COR-L47 (cell line): Measurements from ENCODE around the gene IL18BP.

Experiments used
- DNase-seq: peaks from one replicate; lab custom pipeline; 2025; lab: John Stamatoyannopoulos, UW

IL18BP gene

DNA sequence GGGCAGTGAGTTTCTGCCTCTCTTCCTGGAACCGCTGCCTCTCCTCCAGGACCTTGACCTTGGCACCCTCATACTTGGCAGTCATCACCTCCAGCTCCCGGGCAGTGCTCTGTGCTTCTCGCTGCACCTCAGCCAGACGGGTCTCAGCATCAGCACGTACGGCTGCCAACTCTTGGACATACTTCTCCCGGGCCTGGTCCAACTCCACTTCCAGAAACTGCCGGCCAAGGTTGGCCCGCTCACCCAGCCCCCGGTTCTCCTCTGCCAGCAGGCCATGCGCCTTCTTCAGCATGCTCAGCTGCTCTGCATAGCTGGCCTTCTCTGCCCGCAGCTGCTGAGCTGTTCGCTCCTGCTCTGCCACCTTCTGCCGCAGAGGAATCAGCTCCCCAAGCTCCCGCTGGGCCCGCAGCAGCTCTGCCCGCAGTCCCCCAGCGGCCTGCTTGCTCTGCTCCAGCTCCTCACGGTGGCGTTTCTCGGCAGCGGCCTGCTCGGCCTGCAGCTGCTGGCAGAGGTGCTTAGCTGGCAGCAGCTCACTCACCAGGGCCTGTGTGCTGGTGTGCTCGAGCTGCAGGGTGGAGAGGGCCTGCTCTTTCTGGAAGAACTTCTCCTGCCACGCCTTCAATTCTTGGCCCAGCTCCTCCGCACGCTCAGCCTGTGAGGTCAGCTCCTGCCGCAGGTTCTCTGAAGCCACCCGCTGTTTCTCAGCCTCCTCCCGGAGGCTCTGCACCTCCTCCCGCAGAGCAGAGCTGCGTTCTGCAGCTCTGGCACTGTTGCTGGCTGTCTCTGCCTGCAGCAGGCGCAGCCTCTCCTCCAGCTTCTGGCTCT is 14.4 kb downstream of the IL18BP start:
- no peak for DNase-seq

DNA sequence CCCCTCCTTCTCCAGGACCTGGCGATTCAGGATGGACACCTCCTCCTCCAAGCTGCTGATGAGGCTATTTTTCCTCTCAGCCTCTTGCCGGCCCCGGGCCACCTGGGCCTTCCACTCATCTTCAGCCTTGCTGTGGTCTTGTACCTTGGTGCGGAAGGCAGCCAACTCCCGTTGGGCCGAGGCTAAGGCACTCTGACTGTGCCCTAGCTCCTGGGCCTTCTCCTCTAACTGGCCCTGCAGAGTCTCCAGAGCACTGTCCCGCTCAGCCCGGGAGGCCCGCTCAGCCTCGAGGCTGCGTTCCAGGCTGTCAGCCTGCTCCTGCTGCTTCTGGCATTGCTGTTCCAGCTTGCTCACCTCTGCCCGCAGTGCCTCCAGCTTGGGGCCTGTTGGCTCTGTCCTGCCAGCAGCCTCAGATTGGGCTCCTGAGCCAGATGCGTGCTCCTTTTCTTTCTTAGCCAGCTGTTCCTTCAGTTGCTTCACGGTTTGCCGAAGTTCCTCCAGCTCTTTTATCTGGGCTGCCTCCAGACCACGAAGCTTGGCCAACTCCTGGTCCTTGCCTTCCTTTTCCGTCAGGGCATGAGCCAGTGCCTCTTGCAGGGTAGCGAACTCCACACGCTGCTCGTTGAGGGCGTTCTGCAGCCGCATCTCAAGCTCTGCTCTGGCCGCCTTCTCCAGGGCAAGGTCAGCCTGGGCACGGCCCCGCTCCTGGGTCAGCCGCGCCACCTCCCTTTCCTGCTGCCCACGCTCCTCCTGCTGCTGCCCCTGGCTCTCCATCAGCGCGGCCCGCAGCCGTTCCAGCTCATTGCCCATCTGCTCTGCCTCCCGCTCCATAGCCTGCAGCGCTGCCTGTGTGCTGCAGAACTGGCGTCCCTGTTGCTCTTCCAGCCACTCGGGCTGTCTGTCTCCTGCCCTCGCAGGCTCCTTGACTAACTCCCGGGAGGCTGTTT is 15.3 kb downstream of the IL18BP start:
- no peak for DNase-seq

- no peak for DNase-seq
Observed at GRCh38 chr11:72014761-72015320, 16.1 kb downstream of the IL18BP start.

- no peak for DNase-seq
Observed at GRCh38 chr11:72015511-72016061, 16.9 kb downstream of the IL18BP start.

DNA sequence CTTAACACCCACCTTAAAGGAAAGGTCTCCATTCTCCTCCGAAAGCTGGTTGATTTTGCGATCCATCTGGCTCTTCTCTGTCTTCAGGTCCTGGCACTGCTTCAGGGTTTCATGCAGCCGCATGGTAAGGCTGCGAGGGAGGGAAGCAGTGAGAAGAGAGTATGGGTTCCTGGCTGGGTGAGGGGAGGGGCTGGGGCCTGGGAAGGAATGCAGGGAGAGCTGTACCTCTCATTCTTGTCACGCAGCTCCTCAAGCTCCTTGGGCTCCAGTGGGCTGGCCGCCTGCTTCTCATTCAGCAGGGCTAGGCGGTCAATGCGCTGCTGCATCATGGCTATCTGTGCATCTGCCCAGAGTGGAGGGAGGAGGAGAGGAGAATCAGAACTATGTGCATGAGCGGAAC is 19.5 kb downstream of the IL18BP start:
- DNase-seq = no peak

DNA sequence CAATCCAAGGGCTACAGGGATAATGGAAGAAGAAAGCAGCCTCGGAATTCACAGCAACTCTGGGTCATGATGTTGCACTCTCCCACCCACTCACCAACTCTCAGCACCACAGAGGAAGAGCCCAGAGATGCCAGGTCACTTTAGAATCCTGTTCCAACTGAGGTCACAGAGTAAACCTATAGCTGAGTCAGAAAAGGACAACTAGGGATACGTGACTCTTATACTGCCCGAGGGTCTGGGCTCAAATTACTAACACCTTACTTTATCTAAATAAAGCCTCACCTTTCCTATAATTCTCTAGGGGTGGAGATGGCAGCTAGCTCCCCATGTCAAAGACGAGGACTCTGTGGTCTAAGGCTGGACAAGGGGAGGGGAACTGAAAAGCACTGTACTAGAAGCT is 24.6 kb downstream of the IL18BP start:
- no peak for DNase-seq

DNA sequence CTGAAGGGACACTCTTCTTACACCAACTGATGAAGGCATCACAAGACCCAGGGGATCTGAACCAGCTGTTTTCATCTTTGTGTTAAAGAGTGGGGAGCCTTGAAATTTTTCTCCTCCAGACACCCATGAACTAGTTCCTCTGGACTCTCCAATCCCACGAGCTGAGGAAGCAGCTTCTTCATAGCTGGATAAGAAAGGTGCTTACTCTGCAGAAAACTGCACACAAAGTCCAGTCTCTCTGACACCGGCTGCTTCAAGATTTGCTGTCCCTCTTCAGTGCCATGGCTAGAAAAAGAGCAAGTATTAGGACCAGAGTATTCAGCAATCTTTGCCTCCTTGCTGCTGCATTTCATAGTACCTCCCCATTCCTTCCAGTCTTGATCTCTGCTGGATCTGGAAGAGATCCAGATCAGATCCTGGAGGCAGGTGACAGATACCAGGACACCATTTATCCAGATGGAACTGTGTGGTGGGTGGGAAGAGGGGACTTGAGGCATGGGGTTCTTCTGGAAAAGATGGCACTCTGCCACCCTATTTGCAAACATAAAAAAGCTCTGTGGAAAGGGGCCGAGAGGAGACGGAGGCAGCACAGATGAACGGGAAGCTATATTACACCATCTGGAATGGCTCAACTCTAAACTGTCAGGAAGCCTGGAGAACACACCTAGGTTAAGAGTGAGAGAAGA is 25.5 kb downstream of the IL18BP start:
- DNase-seq = no peak

DNA sequence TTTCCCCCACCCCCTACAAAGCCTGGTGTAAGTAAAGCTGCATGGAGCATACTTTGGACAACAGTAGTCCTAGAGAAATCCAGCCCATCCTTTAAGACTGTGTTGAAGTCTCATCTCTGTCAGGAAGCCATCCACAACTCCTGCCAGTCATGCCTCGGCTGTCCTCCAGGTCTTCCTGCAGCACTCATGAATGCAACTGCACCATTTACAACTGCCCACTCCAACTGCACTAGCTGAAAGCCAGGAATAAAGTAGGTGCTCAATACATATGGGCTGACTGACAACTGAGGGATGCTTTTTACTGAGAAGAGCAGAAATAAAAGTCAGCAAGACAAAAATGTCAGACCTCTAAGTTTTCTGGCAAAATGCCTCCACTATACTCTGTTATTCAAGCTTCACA is 27.4 kb downstream of the IL18BP start:
- no peak for DNase-seq

DNA sequence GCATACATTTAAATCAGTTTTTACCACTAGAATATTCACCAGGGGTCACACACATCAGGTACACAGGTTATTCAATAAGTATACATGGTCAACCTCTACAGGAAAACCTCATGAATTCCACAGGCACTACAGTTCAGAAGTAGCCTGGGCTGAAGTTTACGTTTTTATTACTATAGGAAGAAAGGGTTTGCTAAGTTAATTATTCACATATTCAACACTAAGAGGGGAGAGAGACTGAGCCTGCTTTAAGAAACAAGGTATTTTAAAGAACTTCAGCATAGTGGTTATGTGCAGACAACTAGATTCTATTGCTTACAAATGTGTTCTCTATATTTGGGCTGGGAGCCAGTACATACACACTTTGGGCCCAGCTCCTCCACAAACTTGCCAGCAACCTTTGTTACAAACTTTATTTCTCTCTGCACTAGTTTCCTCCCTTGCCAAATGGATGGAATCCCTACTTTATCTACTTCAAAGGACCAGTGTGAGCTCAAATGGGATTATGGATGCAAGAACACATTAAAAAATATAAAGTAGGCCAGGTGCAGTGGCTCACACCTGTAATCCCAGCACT is 31.9 kb downstream of the IL18BP start:
- DNase-seq = no peak

GRCh38 chr11:72036687-72037086 is 38.0 kb downstream of the IL18BP start:
- no peak for DNase-seq

DNA sequence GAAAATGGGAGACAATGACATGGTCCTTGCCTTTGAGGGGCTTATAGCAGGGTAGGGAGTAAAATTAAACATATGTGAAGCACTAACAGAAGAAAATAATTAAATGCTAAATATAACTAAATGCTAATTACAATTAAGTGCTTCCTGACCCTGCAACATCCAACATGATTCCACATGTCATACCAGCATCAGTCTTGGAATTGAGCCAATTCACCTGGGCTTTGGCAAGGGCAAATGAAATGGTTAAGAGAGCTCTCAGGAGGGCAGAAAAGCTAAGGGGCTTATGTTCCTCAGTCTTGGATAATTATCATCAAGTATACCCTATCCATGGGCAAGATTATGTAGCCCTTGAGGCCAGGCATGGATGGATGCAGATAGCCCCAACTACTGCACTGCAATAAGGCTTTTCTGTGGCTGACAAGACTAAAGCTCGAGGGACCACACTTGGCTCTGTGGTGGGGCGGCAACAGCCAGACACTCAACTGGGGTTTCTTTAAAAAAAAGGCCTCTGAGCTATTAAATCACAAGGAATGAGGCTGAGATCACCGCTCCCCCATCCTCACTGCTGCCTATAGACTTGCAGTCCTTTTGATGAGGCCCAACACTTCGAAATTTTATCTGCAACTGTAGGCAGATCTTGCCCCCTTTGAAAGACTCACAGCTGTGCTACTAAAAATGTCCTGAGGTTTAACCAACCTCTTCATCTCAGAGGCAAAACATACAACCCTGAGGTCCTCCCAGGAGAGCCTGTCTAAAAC is 39.0 kb downstream of the IL18BP start:
- peak; percentile 53 for DNase-seq

DNA sequence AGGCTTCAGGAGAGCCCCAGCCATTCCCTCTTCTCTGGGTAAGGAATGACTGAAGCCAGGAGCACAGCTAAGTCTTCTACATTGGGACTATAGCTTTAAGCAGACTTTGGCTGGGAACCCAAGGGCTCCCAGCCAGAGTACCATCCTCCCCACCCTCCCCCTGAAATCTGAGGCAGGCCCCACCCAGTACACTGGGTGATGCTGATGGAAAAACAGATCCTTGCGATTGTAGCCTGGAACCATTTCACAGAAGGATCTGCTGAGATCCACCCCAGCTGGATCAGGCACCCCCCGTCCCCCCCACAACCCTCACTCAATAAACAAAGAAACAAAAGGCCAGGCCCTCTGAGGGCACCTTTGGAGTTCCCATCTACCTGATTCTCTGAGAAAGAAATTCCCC is 39.8 kb downstream of the IL18BP start:
- DNase-seq = peak; percentile 42

- DNase-seq = no peak
Observed at GRCh38 chr11:72039031-72039855, 40.5 kb downstream of the IL18BP start.

- DNase-seq = peak; percentile 13
Observed at GRCh38 chr11:72039856-72040401, 41.2 kb downstream of the IL18BP start.

DNA sequence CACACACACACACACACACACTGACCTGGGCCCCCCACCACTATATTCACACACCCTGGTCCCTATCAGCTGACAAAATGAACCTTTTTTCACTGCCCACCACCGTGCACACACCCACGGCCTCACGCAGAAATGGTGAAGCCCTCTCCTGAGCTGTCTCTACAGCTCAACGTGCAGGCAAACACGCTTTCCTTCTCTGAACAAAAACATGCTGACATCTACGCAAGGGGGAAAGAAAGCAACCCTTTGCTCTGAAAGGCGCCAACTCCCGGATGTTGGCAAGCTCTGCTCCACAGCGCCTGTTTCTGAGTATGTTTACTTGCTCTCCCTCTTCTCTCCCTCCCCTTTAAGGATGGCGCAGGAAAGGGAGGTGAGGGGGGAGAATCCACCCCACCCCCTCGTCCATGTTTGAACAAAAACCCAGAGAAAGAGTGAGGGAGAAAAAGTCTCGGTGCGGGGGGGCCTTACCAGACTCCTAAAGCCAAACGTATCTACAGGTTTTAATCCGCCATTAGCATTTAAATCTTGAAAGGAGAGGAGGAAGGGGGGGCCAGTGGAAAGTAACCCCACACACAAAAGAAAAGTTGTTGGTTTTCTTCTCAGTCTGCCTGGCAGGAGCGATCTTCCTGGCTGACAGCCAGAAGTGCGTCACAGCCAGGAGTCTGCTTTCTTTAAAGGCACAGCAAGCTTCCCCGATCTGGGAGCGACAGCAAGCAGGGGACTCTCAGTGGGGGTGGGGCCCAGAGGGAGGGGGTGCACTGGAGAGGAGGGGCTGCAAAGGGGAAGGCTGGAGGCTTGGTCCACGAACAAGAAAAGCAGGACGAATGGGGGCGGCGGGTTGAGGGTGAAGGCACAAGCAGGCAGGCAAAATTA is 42.0 kb downstream of the IL18BP start:
- DNase-seq = peak; percentile 89

GRCh38 chr11:72041364-72042063 is 42.8 kb downstream of the IL18BP start:
- peak; percentile 57 for DNase-seq

GRCh38 chr11:72042064-72042745 is 43.5 kb downstream of the IL18BP start:
- DNase-seq = no peak
